HG03135 (cell line): ENCODE results near the gene CDKL4.
A peak's percentile ranks its signal among the peaks of the same experiment; 100 is the strongest.
"Not testable (repeated sequence)": the region's sequence is repeated elsewhere in the genome, so short reads cannot be mapped to it uniquely, and the experiment has no call there.

Source experiments
- ATAC-seq: cut with Tn5 transposase; IDR thresholded peaks from one replicate; pipeline ENCODE4 v1.9.1; 2021; ENCODE audit warnings: mild to moderate bottlenecking, moderate library complexity; ENCODE audit not compliant: unreplicated experiment

Gene CDKL4

DNA sequence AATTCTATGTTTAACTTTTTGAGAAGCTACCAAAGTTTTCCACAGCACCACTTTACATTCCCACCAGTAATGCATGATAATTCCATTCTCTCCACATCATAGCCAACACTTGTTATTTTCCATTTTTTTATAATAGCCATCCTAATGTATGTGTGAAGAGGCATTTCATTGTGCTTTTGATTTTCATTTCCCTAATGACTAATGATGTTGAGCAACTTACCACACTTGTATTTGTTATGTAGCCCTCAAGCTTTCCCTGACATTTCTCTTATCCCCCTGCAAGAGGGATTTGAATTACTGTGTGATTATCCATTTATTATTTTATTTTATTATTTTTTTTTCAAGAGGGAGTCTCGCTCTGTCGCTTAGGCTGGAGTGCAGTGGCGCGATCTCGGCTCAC is 99.4 kb downstream of the CDKL4 start:
- ATAC-seq = no peak

DNA sequence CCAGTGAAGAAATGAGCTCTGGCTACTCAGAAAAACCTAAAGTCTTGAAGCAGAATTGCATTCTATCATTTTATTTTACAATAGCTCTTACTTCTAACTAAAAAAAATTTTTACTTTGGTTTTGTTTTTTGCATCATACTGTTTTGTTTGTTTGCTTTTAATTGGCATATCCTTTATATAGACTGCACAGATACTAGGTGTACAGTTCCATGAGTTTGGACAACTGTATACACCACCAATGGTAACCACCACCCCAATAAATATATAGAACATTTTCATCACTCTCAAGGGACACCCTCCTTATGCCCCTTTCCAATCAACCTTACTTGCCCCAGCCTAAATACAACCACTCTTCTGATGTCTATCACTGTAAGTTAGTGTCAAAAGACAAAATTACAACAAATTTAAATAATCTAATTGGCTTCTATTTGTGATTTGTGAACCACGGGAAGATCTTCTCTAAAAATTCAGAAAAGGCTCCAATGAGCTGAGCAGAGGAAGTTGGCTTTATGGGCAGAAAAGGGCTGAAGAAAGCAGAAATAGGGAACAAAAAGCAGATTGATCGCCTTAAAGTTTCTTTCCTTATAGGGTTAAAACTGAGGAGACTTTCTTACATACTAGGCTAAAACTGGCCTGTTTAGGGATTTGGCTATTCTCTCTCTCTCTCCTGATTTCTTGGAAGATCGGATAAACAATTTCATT is 100.7 kb downstream of the CDKL4 start:
- no peak for ATAC-seq

DNA sequence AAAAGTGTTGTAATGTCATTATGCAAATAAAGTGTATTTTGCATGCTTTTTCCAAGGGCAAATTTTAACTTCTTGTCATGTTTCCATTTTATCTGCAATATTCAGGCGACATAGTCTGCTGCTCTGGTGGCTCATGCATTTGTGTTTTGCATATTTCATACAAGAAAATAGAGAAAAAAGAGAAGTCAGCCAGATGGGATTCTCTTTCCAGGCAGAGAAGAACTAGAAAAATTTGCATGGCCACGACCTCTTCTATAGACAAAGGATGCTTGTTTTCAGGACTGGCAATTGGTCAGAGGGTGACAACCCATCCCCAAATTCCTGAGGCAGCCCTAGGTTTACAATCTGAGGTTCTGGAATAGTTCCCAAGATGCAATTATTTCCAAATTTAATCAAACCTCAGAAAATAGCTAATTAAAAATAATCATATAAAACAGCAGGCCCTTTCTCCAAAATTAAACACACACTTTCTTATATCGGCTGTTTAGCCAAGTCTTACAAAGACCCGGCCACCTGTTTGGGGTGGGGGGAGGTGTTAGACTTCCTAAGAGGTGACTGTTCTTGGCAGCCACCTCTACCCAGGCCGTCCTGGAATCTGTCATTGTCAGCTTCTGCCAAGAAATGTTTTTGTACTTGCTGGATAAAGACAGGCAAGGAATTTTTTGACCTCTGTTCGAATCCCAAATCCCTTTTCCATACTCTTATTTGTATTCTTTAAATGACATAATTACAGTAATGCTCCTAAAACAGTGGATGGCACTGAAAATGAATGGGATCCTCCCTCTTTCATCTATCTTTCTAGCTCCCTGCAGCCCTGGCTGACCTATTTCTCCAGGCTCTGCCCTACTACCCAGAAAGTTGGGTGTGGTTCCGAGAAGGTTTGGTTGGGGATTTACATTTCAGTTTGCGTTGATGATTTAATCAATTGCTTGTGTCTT is 102.2 kb downstream of the CDKL4 start:
- ATAC-seq = no peak

DNA sequence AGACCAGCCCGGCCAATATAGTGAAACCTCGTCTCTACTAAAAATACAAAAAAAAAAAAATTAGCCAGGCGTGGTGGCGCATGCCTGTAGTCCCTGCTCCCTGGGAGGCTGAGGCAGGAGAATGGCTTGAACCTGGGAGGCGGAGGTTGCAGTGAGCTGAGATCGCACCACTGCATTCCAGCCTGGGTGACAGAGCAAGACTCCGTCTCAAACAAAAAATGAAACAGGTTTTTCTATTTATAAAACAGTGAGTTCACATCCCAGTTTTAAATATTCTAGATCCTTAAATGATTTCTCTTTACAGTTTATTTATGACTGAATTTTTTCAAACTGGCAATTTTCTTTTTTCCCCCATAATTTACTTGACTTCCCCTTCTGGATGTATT is 102.8 kb downstream of the CDKL4 start:
- not testable (repeated sequence) for ATAC-seq

DNA sequence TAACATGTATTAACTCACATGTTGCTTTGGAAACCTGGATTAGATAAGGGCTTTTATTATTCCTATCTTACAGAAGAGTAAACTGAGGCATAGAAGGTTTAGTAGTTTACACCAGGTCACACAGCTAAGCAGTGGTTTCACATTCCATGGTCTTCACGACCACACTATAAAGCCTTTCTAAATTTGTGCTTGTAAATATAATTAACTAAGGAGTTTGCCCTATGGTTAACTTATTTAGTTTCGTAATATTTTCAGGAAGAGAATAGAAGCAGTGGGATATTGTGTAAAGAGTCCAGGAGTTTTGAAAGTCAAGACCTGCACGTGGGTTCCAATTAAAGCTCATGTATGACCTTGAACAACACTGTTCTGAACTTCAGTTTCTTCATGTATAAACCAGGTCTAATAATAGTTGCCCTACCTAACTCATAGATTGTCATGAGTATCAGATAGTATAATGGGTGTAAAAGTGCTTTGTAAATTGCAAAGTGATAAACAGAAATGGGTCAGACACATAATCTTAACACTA is 103.4 kb downstream of the CDKL4 start:
- no peak for ATAC-seq

DNA sequence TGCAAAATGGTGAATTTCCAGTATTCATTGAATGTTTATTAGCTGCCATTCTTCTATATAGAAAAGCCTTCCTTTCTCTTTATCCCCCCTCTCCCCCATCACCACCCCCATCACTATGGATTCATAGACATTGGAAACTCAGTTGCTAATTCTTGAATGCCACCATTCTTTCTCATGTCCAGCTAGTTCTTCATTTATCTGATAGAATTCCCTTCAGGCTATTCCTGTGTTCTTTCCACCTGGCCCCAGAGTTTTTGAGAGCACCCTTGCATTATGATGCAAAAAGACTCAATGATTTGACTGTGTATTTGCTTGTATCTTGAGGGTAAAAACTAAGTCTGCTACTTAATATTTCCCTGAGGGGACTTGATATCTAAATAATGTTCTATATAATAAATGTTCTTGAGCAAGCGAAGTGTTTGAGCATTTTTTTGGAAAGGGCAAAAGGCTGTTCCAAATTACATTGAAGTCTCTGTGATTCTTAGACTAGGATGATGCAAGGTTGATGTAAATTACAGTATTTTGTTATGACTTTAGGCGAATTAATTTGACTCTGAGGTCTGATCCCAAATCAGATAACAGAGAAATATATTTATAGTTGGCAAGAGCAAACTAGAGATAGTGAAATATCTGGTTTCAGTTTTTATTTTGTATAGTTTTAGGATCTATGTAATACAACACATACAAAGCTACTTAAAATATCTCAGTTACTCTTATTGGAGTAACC is 104.1 kb downstream of the CDKL4 start:
- ATAC-seq = no peak

DNA sequence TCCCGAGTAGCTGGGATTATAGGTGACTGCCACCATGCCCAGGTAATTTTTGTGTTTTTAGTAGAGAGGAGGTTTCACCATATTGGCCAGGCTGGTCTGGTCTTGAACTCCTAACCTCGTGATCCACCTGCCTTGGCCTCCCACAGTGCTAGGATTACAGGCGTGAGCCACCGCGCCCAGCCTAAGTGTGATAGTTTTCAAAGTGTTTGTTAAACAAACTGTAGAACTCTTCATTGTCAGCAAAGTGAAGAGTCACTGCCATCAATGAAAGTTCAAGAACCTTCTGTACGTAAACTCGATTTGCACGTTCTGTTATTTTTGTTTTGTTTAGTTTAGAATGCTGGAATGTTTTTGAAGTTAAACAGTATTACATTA is 104.9 kb downstream of the CDKL4 start:
- ATAC-seq = no peak

DNA sequence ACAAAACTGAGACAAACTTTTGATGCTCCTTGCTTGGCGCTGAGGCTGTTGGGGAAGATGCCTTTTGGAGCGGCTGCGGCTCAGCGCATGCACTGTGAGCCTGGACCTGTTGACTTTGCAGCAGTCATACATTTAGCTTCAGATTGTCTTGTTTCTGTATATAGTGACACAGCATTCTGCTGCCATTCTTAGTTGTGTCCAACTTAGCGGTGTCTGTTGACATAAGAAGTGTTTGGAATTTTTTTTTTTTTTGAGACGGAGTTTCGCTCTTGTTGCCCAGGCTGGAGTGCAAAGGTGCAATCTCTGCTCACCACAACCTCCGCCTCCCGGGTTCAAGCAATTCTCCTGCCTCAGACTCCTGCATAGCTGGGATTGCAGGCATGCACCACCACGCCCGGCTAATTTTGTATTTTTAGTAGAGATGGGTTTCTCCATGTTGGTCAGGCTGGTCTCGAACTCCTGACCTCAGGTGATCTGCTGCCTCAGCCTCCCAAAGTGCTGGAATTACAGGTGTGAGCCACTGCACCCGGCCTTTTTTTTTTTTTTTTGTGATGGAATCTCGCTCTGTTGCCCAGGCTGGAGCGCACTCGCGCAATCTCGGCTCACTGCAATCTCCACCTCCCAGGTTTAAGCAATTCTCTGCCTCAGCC is 105.5 kb downstream of the CDKL4 start:
- ATAC-seq = not testable (repeated sequence)

DNA sequence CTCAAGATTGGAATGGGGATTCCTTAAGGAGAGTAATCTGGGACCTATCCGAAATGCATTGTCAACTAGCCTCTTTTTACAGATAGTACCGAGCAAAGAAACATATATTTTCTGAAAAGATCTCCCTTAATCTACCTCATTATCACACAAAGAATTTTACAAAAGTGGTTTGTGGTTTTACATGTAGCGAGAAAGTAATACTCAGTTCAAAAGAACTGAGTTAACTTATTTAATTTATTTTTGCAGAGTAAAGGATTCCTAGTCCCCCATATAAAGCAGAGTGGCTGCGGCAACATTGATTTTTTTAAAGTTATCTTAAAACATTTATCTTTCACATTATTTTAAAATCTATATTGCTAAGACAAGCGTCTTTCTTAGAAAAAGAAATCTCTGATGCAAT is 107.0 kb downstream of the CDKL4 start:
- ATAC-seq = no peak

DNA sequence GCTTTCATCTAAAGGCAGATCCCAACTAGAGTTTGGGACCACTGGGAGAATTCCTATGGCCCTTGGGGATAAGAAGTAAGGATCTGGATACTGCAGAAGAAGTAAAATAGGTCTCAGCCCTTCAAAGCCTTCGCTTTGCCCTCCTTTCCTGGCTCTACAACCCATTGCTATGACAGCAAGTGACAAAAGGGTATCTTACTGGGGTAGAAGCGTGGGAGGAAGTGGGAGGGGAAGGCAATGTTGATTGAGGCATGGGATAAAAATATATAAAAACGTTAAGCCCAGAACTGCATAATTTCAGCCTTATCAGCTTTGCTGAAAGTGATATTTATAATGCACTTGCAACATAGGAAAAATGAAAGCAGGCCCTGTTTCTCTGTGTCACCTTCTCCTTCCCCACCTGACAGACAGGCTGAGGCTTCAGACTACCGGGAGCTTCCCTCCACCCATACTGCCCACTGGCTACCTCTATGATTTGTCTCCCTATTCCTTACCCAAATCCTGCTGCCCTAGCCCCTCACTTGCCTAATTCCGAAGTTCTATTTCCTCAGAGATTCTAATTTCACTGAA is 108.0 kb downstream of the CDKL4 start:
- no peak for ATAC-seq

DNA sequence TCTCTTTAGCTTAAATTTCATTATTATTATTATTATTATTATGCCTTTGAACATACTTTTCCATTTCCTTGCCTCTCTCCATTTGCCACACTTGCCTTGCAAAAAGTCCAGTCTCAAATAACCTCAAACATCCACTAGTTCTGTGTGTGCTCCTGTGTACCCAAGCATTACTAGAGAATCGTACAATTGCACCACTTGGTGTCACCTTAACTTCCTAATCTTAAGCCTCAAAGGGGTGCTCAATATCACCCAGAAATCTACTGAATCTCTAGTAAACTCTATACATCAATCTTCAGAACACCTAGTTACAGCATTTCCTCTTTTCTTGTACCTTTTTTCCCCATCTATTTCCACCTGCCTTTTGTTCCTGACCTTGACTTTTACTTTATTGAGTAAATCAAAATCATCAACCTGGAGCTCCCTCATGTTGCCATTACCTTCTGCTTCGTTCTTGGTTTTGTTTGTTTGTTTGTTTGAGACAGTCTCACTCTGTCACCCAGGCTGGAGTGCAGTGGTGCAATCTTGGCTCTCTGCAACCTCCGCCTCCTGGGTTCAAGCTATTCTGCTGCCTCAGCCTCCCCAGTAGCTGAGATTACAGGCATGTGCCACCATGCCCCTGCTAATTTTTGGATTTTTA is 110.4 kb downstream of the CDKL4 start:
- no peak for ATAC-seq

DNA sequence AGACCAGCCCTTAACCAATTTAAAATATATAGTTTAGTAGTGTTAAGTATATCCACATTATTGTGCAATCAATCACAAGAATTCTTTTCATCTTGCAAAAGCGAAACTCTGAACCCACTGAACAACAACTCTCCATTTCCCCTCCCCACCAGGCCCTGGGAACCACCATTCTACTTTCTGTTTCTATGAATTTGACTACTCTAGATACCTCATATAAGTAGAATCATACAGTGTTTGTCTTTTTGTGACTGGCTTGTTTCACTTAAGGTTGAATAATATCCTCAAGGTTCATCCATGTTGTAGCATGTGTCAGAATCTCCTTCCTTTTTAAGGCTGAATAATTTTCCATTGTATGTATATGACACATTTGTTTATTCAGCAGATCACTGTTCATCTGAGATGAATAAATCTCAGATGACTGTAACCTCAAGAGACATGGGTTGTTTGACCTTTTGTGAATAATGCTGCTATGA is 114.8 kb downstream of the CDKL4 start:
- ATAC-seq = peak; percentile 45

DNA sequence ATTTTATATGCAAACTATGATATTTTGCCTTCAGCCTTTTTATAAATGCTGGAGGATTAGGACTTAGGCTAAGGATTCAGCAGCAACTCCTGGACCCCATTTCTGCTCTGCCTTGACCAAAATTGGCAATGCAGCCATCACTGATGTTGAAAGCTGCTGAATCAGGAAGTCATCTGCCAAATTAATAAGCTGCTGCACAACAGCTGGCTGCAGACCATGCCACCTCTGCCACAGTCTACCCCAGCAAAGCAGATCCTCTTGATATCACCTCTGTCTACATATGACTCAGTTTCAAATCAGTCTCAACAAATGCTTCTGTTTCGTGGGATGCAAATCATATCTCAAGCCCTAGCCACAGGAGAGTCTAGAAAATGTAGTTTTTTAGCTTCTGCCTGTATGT is 115.8 kb downstream of the CDKL4 start:
- peak; percentile 39 for ATAC-seq
